GM12874 (cell line): ENCODE measurements around the gene SCAANT1.

ENCODE experiments used
- TF ChIP-seq, protein P1 (sequence below): IDR thresholded peaks from 2 replicates; pipeline ENCODE4 v1.5.1; 2011; ENCODE audit warnings: low read depth, mild to moderate bottlenecking, control low read depth, low read length, moderate library complexity; ENCODE audit not compliant: insufficient read depth

The SCAANT1 gene

DNA sequence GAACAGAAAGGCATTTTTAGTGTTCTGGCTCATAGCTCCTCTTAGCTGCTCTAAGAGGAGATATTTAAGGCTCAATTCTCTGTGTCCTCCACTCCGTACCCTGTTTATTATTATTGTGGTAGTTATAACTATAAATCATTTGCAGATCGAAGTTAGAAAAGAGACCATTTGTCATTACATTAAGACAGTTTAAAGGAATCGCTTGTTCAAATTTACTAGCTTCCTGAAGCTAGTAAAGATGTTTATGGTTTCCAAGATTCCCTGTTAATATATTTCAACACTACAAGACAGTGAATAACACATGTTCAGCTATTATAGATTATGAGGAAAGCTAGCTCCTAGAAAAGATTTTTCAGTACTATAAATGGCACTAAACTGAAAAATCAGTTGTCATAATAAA lies 35.9 kb downstream of the SCAANT1 start:
- TF ChIP-seq, protein P1, sequence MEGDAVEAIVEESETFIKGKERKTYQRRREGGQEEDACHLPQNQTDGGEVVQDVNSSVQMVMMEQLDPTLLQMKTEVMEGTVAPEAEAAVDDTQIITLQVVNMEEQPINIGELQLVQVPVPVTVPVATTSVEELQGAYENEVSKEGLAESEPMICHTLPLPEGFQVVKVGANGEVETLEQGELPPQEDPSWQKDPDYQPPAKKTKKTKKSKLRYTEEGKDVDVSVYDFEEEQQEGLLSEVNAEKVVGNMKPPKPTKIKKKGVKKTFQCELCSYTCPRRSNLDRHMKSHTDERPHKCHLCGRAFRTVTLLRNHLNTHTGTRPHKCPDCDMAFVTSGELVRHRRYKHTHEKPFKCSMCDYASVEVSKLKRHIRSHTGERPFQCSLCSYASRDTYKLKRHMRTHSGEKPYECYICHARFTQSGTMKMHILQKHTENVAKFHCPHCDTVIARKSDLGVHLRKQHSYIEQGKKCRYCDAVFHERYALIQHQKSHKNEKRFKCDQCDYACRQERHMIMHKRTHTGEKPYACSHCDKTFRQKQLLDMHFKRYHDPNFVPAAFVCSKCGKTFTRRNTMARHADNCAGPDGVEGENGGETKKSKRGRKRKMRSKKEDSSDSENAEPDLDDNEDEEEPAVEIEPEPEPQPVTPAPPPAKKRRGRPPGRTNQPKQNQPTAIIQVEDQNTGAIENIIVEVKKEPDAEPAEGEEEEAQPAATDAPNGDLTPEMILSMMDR, result no peak

DNA sequence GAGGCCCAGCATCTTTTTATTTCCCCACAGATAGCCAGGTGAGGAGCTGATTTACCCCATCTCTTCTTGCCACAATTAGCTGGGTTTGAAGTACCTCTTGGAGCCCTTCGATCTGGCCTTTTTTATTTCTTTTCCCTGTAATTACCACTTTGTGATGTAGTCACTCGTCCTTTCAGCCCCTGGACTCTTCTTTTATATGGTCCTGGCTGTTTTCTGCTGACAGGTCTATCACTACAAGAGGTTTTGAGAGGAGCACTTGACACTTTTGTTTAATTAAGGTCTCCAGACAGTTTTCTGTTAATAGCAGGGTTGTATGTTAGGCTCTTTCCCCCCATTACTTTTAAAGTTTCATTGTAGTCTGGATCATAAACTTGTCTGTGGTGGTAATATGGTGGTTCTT lies 36.7 kb downstream of the SCAANT1 start:
- TF ChIP-seq, protein P1, result no peak

DNA sequence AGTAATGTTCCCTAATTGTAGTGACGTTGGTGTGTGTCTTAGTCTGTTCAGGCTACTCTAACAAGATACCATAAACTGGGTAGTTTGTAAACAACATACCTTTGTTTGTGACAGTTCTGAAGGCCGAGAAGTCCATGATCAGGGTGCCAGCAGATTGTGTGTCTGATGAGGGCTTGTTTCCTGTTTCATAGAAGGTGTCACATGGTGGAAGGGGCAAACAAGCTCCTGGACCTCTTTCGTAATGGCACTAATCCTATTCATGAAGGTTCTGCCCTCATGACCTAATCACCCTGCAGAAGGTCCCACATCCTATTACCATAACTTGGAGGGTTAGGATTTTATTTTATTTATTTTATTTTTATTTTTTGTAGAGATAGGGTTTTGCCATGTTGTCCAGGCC lies 37.4 kb downstream of the SCAANT1 start:
- TF ChIP-seq, protein P1, result no peak

DNA sequence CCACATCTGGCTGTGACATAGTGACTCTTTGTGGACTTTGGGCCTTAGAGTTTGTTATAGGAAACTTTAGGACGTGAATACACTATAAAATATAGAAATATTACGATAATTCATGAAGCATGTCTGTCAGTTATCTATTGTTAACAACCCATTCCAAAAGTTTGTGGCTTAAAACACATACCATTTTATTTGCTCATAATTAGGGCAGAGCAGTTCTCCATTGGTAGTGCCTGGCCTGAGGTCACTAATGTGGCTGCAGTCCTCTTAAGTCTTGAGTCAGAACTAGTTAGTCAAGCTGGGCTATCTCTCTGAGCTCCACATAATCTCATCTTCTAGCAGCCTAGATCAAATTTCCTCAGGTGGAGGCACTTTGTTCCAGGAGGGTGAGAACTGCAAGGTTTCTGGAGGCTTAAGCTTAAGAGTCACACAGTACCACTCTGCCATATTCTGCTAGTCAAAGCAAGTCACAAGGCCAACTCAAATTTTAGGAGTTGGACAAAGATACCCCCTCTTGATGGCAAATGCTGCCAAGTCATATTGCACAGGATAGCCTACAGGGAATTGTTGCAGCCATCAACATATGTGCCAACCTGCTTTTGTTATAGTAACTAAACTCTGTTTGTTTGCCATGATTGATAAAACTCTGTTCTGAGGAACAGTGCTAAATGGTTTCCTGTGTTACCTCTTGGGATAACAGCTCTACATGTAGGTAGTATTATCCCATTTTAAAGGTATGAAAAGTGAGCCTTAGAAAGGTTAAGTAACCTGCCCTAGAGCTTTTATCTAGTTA lies 39.9 kb downstream of the SCAANT1 start:
- TF ChIP-seq, protein P1, result no peak

DNA sequence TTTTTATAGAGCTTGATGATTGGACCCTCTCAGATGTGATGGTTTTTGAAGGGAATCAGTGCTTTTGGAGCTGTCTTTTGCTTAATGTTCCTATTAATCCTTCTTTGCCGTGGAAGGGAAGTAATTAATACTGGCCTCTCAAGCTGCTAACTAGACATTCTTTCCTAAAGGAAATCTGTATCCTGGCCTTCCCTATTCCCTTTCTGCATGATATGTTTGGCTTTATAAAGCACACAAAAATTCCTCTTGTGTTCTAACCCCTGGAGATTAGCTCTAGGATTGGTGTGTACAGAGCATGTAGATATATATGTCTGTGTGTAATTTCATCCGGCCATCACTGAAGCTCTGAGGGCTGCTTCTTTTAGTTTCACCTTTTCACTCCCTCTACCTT lies 41.6 kb downstream of the SCAANT1 start:
- TF ChIP-seq, protein P1, result no peak

DNA sequence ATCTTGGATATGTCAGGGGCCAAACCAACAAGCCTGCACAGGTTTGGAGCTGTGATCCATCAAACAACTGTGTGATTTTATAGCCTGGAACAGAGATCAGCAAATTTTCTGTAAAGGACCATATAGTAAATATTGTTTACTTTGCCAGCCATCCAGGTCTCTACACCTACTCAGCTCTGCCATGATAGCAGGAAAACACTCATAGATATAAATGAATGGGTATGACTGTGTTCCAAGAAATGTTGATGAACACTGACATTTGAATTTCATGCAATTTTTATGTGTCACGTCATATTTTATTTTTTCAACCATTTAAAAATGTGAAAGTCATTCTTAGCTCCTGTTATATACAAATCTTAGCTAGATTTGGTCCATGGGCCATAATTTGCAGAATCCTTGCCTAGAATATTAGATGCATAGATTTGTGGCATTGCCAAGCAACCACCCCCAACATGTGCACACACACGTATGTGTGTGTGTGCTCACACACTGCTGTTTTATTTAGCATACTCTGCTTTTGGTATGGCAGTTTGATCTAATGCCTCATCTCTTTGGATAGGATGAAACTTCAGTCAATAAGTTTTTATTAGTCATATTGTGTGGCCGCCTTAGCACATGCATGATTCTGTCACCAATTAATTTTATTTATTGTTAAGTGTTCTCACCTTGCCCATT lies 42.1 kb downstream of the SCAANT1 start:
- TF ChIP-seq, protein P1, result no peak

DNA sequence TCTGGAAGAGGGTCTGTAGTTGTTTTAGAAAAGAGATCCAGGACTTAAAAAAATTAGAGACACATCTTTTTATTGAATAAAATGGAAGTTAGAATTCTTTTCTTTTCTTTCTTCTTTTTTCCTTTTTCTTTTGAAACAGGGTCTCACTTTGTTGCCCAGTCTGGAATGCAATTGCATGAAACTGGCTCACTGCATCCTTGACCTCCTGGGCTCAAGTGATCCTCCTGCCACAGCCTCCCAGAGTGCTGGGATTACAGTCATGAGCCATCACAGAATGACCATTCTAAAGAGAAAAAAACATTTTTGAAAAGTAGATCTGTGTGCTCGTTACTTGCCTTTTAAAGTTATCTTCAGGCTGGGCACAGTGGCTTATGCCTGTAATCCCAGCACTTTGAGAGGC lies 45.0 kb downstream of the SCAANT1 start:
- TF ChIP-seq, protein P1, result no peak
